HG02981 (cell line): Measurements from ENCODE around the gene SPINK6.

Experiments
- ATAC-seq: cut with Tn5 transposase; IDR thresholded peaks from one replicate; pipeline ENCODE4 v1.9.1; 2021; ENCODE audit warnings: mild to moderate bottlenecking, moderate library complexity; ENCODE audit not compliant: unreplicated experiment

The SPINK6 gene, protein sequence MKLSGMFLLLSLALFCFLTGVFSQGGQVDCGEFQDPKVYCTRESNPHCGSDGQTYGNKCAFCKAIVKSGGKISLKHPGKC

DNA sequence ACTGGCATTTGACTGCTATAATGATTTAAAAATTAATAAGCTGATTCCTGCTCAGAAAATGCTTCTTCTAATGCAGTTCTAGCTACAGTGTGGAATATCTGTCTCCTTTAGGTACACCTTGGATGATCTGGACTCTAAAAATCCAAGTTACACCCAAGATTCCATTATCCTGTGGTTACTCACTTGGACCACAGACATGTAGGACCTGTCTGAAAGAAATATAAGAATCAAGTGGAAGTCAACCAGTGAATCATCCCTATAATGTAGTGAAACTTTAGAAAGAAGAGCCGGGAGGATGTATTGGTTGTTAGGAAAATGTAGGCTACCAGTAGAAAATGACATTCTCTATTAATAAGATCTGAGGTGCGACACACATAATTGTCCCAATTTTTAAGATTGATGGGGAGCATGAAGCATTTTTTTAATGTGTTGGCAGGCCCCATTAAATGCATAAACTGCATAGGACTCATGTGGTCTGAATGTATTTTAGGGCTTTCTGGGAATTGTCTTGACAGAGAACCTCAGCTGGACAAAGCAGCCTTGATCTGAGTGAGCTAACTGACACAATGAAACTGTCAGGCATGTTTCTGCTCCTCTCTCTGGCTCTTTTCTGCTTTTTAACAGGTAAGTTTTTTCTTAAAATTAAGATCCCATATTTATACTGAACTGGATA, at the start of gene SPINK6:
SPINK6 (plus strand) TSS at position 512 of the 673 bp plus-strand sequence; CDS start at position 567, 55 bp downstream.
- no peak for ATAC-seq

DNA sequence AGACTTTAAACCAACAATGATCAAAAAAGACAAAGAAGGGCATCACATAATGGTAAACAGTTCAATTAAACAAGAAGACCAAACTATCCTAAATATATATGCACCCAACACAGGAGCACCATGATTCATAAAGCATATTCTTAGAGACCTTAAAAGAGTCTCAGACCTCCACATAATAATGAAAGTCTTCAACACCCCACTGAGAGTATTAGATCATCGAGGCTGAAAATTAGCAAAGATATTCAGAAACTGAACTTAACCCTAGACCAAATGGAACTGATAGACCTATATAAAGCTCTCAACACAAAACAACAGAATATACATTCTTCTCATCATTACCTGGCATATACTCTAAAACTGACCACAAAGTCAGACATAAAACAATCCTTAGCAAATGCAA, 46.2 kb upstream of the SPINK6 start:
- ATAC-seq = no peak

GRCh38 chr5:148162038-148162437, 40.8 kb upstream of the SPINK6 start:
- no peak for ATAC-seq

DNA sequence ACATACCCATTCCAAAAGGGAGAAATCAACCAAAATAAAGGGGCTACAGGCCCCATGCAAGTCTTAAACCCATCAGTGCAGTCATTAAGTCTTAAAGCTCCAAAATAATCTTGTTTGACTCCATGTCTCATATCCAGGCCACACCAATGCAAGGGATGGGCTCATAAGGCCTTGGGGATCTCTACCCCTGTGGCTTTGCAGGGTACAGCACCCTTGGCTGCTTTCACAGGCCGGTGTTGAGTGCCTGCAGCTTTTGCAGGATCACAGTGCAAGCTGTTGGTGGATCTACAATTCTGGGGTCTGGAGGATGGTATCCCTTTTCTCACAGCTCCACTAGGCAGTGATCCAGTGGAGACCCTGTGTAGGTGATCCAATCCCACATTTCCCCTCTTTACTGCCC, 39.5 kb upstream of the SPINK6 start:
- peak; percentile 63 for ATAC-seq

- no peak for ATAC-seq
Observed at GRCh38 chr5:148166550-148167283, 36.1 kb upstream of the SPINK6 start.

DNA sequence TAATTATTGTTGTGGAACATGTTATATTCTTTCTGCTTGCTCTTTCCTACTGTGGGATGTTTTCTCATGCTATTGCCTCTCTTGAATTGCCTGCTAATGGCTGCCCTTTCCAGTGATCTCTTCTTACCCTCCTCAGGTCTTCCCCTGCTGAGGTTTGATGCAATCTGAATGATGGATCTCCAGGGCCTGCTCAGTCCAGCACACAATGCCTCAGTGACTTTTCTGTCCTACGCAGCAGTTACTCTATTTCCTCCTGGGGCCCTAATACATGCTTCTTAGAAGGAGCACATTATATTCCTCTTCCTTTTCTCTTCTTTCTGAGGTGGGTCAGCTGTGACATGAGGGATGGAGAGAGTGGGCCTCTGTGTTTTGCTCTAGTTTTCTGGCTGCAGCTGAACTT, 34.6 kb upstream of the SPINK6 start, which contains the start of gene SPINK14:
SPINK14 (plus strand) TSS at position 301 of the 400 bp plus-strand sequence. CDS start 1,187 bp downstream, outside the sequence.
- ATAC-seq = no peak

GRCh38 chr5:148172377-148172776, 30.5 kb upstream of the SPINK6 start:
- ATAC-seq = no peak

DNA sequence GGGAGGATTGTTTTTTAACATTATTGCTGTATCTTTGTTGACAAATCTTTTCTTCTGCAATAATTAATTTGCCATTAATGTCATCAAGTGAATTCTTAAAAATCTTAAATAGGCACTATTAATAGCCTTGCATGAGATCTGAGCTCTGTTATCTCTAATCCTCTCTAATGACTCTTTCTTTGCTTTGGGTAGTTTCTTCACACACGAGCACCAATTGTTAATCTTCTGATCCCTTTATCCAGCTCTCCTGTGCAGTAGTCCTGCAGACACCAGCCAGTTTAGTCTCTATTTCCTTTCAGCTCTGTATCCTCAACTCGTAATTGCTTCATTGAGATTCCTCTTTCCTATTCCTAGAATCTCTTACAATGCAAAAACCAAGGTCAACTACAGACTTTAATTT, 26.4 kb upstream of the SPINK6 start:
- ATAC-seq = no peak

DNA sequence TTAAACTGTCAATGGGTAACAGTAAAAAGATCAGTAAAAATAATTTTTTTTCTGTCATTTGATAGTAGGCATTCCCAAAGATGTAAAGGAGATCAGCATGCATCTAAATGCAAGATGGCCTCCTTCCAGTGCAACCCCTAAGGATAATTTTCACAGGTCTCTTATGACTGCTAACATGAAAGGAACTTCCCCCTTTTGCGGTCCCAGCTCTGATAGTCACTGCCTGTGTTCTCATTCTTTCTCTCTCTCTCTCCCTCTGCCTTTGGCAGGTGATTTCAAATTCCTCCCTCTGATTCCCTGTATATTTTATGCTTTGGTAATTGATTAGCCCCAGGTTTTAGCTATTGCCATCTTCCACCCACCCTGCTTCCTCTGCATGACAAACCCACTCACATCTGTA, 25.6 kb upstream of the SPINK6 start:
- ATAC-seq = no peak

DNA sequence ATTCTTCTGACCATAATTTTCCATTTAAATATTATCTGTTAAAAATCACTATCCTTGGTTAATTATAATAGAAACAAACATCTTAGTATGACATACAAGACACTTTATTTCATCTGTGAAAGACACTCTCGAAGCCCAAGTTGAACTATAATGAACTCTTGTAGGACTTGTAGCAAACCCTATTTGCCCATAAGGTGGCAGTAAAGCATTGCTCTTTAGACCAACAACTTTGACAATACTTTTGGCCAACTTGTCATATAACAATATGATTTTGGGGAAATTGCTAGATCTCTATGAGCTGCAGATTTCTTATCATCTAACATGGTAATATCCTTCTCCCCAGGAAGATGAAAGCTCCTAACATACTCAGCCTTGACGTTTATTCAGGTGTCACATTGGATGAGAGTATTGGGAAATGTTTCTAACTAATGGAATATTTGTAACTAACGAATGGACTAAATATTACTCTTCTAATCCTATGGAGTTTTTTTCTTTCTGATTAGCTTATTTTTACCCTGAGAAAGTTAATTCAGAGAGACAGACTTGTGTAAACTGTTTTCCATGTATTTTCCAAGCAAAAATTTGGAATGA, 23.5 kb upstream of the SPINK6 start:
- peak; percentile 79 for ATAC-seq

GRCh38 chr5:148186248-148187003, 16.4 kb upstream of the SPINK6 start:
- ATAC-seq = peak; percentile 76

- no peak for ATAC-seq
Observed at GRCh38 chr5:148191010-148191409, 11.8 kb upstream of the SPINK6 start.

- ATAC-seq = no peak
Observed at GRCh38 chr5:148193202-148193601, 9.6 kb upstream of the SPINK6 start.

- no peak for ATAC-seq
Observed at GRCh38 chr5:148201151-148201550, 1.7 kb upstream of the SPINK6 start.

DNA sequence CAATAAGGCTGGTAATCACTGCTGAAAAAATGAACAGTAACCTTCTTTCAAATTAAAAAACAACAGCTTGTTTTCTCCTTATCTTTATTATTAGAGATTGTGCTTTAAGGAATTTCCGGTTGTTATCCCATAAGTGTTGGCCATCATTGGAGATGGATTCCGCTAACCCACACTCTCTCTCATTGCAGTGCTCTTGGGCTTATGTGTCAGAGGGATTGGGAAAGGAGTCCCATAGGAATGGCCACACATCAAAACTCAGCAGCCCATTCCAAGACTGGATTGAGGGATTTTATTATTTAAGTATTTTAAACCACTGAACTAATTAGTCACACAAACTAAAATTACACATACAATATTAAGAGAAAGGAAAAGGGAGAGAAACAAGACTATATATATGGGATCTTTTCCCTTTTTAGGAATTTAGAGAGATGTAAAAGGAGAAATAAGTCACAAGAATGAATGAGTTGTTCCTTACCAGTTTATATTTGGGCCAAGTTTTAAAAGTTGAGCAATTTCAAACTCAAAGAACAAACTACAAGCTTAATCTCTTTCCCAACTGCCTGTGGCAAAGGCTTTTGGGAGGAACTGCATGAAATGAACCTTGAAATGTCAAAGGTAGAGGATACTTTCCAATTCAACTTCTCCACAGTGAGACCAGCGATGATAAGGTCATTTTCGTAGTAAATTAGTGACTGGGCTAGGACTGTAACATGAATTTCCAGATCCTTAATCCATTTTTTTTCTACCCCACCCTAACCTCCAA, 2.4 kb downstream of the SPINK6 start:
- ATAC-seq = no peak

DNA sequence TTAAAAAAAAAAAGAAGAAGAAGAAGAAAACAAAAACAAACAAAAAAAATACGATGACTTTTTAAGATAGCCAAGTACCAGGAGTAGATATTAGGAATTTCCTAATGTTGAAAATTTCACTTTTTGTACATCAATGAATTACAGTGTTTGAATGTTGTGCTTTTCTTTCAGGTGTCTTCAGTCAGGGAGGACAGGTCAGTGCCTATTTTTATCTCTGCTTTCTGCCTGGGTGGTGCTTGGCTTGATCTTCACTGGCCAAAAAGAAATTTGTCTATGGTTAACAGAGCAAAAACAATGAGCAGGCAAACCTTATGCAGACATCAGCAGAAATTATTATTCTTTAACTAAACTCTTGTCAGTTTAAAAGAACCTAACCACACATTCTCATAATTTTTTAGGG, 3.0 kb downstream of the SPINK6 start:
- ATAC-seq = no peak

- no peak for ATAC-seq
Observed at GRCh38 chr5:148206620-148207019, 3.8 kb downstream of the SPINK6 start.

DNA sequence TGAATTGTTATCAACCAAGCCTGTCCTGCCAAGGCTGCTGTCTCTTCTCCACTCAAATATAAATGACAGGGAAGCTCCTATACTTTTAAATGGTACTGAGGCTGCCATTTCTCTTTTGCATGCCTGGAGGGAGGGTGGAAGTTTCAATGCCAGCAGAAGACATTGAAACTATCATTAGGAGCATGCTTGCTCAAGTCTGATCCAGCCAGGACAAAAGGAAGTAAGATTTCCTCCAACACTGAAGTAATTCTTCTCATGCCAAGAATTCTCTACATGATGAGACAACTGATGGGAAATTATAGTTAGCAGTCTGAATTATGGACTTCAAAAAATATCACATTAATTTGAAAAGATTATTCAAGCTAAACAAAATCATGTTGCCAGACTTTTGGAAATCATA, 5.4 kb downstream of the SPINK6 start:
- ATAC-seq = no peak

- no peak for ATAC-seq
Observed at GRCh38 chr5:148209151-148209770, 6.4 kb downstream of the SPINK6 start.

DNA sequence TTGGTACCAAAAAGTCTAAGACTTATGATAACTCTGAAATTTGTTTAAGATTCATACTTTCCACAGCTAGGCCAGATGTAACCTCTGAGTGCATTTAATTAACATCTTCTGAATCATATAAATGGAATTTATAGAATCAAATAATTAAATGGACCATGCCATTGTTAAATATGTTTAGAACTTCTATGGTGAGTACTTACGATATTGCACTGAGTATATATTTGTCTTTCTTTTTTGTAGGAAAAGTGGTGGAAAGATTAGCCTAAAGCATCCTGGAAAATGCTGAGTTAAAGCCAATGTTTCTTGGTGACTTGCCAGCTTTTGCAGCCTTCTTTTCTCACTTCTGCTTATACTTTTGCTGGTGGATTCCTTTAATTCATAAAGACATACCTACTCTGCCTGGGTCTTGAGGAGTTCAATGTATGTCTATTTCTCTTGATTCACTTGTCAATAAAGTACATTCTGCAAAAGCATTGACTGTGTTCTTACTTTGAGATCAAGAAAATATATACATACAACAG, 11.9 kb downstream of the SPINK6 start:
- ATAC-seq = no peak
